T-helper 9 cell (primary cell): ENCODE measurements around the gene TNFSF4.

ENCODE experiments used
- DNase-seq: peaks from one replicate; pipeline ENCODE4 v3.0.0-alpha.2; 2020

The TNFSF4 gene

GRCh38 chr1:173210283-173210682 is 3.2 kb upstream of the TNFSF4 start:
- no peak for DNase-seq

- DNase-seq: no peak
Measured at GRCh38 chr1:173208868-173209267, 1.7 kb upstream of the TNFSF4 start.

- no peak for DNase-seq
Measured at GRCh38 chr1:173208146-173208545, 1.0 kb upstream of the TNFSF4 start.

- DNase-seq: peak; percentile 1
Measured at GRCh38 chr1:173205146-173206051, 1.7 kb downstream of the TNFSF4 start.

GRCh38 chr1:173204693-173205092 is 2.4 kb downstream of the TNFSF4 start:
- DNase-seq: no peak

- no peak for DNase-seq
Measured at GRCh38 chr1:173202424-173203145, 4.5 kb downstream of the TNFSF4 start.

GRCh38 chr1:173201969-173202368 is 5.2 kb downstream of the TNFSF4 start:
- no peak for DNase-seq

- no peak for DNase-seq
Measured at GRCh38 chr1:173195596-173196088, 11.5 kb downstream of the TNFSF4 start.

- no peak for DNase-seq
Measured at GRCh38 chr1:173193639-173194038, 13.5 kb downstream of the TNFSF4 start.

- no peak for DNase-seq
Measured at GRCh38 chr1:173191011-173191705, 16.0 kb downstream of the TNFSF4 start.

GRCh38 chr1:173190101-173190936 is 16.8 kb downstream of the TNFSF4 start:
- no peak for DNase-seq

GRCh38 chr1:173187671-173188237 is 19.4 kb downstream of the TNFSF4 start:
- no peak for DNase-seq

GRCh38 chr1:173181791-173182190 is 25.3 kb downstream of the TNFSF4 start:
- no peak for DNase-seq

GRCh38 chr1:173176246-173176645 is 30.9 kb downstream of the TNFSF4 start:
- DNase-seq: no peak

GRCh38 chr1:173175514-173176145 is 31.5 kb downstream of the TNFSF4 start:
- no peak for DNase-seq

GRCh38 chr1:173173388-173173787 is 33.7 kb downstream of the TNFSF4 start:
- DNase-seq: no peak

GRCh38 chr1:173171152-173171551 is 36.0 kb downstream of the TNFSF4 start:
- DNase-seq: no peak

GRCh38 chr1:173168941-173169340 is 38.2 kb downstream of the TNFSF4 start:
- no peak for DNase-seq

GRCh38 chr1:173164686-173165085 is 42.4 kb downstream of the TNFSF4 start:
- DNase-seq: no peak

- no peak for DNase-seq
Measured at GRCh38 chr1:173164178-173164577, 43.0 kb downstream of the TNFSF4 start.

- DNase-seq: no peak
Measured at GRCh38 chr1:173163222-173163621, 43.9 kb downstream of the TNFSF4 start.
